Effector CD8-positive, alpha-beta T cell (primary cell): ENCODE results near the gene ADARB2.

ENCODE experiments used
- DNase-seq: peaks from one replicate; lab custom pipeline; 2025; lab: John Stamatoyannopoulos, UW

The ADARB2 gene

GRCh38 chr10:1736144-1736971 lies 967 bp downstream of the ADARB2 start:
- DNase-seq, result no peak

DNA sequence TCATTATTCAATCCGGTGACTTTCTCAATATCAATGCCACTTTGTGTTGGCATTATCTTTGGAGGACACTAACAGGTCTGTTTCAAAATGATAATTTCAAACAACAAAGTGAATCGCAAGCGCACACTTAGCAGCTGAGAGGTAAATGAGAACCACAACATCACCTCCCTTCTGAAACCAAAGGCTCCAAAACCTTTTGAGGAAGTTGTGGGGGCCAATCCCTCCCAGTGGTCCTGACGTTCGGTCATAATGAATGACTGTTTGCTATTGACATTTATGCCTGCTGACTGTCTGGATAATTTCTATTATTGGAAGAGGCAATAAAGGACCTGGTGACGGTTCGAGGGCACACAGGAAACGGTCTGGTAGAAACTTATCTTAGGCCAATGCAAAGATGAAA lies 1.8 kb downstream of the ADARB2 start:
- DNase-seq, result no peak

GRCh38 chr10:1734288-1734687 lies 3.0 kb downstream of the ADARB2 start:
- no peak for DNase-seq

DNA sequence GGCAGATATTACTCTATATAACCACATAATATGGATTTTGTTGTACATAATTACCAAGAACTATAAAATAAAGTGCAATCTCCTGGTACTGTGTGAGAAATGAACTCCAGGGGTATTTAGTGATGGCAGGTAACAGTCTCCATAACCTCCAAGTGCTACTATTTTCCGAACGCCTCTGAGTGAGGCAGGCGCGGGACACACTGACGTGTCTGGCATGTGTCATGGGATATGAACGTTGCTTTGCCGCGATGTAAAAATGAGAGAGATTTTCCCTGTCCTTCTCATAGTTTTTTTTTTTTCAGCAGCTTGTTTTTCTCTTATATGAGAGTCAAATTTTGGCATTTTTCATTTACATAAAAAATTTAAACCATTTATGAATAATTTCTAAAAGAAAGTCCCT lies 3.6 kb downstream of the ADARB2 start:
- no peak for DNase-seq

DNA sequence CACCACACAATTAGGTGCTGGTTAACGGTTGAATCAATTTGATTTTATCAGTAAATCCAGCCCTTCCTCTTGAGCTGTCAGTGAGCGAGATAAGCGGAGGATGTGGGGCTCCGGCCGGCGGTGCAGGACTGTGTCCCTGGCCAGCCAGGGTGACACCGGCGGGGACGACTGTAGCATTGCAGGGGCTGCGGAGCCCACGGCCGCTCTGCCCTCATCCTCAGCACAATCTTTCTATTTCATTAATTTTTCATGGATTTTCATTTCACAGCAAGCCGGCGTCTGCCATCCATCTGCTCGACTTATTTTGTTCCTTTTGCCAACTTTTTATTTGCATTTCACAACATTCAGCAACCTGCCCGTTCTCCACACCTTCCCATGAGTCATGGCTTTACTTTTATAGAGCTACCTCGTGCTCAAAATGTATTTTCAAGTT lies 4.7 kb downstream of the ADARB2 start:
- DNase-seq, result no peak

DNA sequence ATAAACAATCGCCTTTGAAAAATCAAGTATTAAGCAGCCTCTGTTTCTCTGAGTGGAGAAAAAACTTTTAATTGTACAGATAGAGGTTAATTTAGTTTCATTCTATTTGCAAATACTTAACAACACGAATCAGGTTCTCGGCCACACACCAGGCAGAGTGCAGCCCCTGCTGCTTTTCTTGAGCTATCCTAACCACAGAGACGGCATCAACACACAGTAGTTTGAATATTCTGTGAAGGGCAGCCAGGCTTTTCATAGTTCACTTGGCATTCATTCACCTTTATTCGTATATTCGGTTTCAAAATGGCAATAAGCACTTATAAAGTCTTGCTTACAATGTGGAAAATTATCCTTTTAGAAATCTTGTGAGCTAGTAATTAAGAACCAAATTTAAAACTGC lies 5.7 kb downstream of the ADARB2 start:
- DNase-seq, result no peak

GRCh38 chr10:1729751-1730150 lies 7.6 kb downstream of the ADARB2 start:
- DNase-seq, result no peak

- DNase-seq, result no peak
Measured at GRCh38 chr10:1726861-1727260, 10.5 kb downstream of the ADARB2 start.

GRCh38 chr10:1724921-1725488 lies 12.3 kb downstream of the ADARB2 start:
- no peak for DNase-seq

DNA sequence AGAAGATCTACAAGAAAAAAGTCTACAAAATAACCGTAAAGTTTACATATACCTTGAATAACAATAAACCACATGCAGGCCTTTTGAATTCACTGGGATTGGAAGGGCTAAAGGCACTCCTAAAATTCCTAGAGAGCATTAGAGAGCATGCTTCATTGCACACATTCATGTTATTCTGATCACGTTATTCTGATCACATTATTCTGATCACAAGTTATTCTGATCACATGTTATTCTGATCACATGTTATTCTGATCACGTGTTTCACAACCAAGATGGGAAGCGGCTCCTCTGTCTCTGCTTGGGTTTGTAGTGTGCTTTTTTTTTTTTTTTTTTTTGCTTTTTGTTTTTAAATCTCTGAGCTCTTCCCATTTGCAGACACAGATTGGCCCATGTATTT lies 20.5 kb downstream of the ADARB2 start:
- no peak for DNase-seq

DNA sequence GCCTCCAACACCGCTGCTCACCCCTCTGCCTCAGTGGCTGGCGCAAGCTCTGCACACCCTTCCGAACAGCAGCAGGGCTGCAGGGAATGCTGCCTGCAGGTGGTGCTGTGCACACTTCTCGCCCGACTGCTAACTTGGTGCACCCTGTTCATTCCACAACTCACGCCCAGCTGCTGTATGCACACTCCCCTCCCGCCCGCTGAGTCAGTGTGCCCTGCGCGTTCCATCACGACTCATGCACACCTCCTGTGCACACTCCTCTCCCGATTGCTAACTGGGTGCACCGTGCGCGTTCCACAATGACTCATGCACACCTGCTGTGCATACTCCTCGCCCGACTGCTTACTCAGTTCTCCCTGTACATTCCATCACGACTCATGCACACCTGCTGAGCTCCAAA lies 21.5 kb downstream of the ADARB2 start:
- no peak for DNase-seq

- no peak for DNase-seq
Measured at GRCh38 chr10:1712944-1713671, 24.2 kb downstream of the ADARB2 start.

- no peak for DNase-seq
Measured at GRCh38 chr10:1712314-1712713, 25.0 kb downstream of the ADARB2 start.

- no peak for DNase-seq
Measured at GRCh38 chr10:1709161-1709560, 28.2 kb downstream of the ADARB2 start.

GRCh38 chr10:1708746-1709145 lies 28.6 kb downstream of the ADARB2 start:
- no peak for DNase-seq

- no peak for DNase-seq
Measured at GRCh38 chr10:1706711-1707110, 30.6 kb downstream of the ADARB2 start.

- DNase-seq, result no peak
Measured at GRCh38 chr10:1706256-1706655, 31.1 kb downstream of the ADARB2 start.

DNA sequence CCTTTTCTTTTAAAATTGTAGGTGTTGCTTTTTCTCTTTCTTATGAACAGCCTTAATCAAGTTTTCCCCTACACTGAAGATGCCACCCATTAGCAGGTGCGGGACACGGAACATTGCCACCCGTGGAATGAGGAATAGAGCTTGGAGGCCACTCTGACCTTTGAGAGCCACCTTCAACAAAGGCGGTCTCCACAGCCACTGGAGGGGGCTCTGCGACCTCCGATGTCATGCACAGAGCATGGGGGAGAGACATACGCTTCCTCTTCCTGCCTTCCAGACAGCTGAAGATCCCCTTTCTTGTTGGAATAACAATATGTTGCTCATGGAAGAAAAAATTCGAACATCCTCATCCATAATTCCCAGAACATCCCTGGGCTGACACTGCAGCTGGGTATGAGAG lies 39.1 kb downstream of the ADARB2 start:
- DNase-seq, result no peak

- no peak for DNase-seq
Measured at GRCh38 chr10:1696106-1696505, 41.2 kb downstream of the ADARB2 start.

DNA sequence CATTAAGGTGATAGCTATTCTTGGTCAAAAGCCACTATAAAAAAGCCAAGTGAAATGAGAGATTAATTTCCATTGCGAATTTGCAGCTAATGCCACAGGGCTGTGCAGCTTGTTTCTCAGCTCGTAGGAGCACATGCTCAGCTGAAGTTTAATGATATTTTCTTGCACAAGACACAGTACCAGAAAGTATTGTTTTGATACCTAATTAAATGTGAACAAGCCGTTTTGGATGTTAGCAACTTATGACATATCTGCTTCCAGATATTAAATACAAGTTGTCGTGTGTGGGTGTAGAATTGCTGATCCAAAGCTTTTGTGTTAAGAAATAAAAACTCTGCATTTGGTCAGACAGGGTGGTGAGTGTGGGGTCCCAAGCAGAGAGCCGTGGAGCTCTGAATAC lies 47.2 kb downstream of the ADARB2 start:
- DNase-seq, result no peak

DNA sequence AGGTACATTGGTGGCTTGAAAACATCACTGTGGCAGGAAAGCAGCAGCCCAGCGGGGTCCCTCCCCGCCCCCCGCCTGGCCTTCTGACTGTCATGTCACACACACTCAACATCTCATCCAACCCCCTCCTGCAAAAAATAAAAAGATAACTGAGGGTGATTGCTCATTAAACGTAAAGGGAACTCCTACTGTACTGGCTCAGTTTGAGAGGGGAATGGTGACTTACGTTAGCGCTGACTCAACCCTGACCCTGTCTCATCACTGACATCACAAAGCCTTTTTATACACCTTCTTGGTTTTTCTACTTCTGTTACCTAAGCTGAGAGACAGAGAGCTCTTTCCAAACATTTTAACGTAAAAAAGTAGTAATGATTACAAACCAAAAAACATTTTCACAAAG lies 48.8 kb downstream of the ADARB2 start:
- DNase-seq, result no peak

GRCh38 chr10:1687623-1688150 lies 49.6 kb downstream of the ADARB2 start:
- no peak for DNase-seq

DNA sequence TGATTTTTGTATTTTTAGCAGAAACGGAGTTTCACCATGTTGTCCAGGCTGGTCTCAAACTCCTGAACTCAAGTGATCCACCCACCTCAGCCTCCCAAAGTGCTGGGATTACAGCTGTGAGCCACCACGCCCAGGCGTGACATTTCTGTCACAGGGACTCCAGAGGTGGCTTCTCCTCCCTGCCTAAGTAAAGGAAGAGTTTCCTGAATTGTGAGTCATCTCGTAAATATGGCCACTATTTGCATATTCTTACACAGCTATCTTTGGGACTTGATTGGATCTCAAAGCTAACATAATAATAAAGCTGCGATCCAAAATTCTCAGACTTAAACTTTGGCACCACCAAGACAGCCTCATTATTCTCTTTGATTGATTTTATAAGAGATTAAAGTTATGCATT lies 50.1 kb downstream of the ADARB2 start:
- no peak for DNase-seq
